ENCODE measurements around the gene RAPGEF2. TPM values are rescaled to one million over a fixed set of nuclear protein-coding genes. Genes with fewer than 3 reads are reported as not detected.
A peak's percentile ranks its signal among the peaks of the same experiment; 100 is the strongest.

The RAPGEF2 gene
- total and polyA plus RNA-seq, 5 donors: 10.6 to 38.6 (median 38.1) TPM

DNA sequence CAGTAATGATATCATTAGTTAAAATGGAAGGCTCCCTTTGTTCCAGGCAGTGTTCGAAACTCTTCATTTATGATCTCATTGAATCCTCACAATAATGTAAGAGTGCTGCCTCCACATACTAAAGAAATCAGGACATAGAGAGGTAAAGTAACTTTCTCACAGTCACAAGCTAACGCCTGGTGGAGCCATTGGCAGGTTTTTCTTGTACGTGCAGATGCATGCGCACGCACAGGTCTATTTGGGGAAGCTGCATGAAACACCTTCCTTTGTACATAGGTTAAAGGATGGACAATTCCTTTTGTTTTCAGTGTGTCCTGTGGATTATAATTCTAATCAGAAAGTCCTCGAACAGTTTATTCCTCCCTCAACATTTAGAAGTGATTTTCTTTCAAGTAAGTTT is 176.2 kb downstream of the RAPGEF2 start:
- no peaks in the 10 kb centered on the region for H3K9me3 ChIP-seq (ENCODE audit: control insufficient read depth, low read length)
- intact Hi-C loops (cut with DNase I): no loop called here
- H3K27me3 ChIP-seq (ENCODE audit: control insufficient read depth, insufficient read depth): no peaks in the 10 kb centered on the region
- H3K4me1 ChIP-seq (ENCODE audit: control insufficient read depth, insufficient read depth, low read length): no peaks in the 10 kb centered on the region
- peak in 1 of 3 donors; percentile 28 for DNase-seq
- H3K4me3 ChIP-seq (ENCODE audit: low read length): no peak overlapping the region
- ATAC-seq: peak in 1 of 2 donors; percentile 41
- WGBS: 78% methylated on average over 6 of the region's 6 CpGs
- no peak overlapping the region for H3K27ac ChIP-seq (ENCODE audit: low read length)

DNA sequence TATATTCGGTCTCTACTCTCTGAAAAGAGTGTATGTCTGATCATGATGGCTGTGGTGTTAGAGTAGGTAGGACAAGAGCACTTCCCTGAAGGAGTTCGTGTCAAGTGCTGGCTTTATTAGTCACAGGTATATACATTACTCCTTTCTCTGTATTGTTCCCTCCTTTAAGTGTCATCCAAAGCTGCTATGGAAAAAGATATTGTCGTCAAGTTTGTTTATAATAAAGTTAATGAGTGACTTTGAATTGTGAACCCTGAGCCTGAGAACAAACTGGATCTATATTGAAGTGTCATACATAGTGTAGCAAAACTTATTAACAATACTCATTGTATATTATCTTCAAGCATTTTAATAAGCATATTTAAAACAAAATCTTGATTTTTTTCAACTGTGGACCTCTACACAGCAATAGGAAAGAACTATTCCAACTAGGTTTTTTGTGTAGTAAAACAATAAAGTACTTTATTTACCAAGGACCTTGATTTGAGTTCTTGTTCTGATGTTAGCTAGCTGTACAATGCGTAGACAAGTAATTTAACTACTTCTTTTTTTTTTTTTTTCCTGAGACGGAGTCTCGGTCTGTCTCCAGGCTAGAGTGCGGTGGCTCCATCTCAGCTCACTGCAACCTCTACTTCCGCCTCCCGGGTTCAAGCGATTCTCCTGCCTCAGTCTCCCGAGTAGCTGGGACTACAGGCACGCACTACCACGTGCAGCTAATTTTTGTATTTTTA is 177.7 kb downstream of the RAPGEF2 start:
- WGBS: 92% methylated on average over 13 of the region's 13 CpGs
- no peak for ATAC-seq
- Histone ChIP-seq H3K4me3 (ENCODE audit: low read length) (no peak overlapping the region), H3K4me1 (ENCODE audit: control insufficient read depth, insufficient read depth, low read length) (no peaks in the 10 kb centered on the region), H3K27me3 (ENCODE audit: control insufficient read depth, insufficient read depth) (no peaks in the 10 kb centered on the region), H3K9me3 (ENCODE audit: control insufficient read depth, low read length) (no peaks in the 10 kb centered on the region), H3K27ac (ENCODE audit: low read length) (no peak overlapping the region)
- DNase-seq: no peak
- intact Hi-C loops (cut with DNase I): no loop called here

DNA sequence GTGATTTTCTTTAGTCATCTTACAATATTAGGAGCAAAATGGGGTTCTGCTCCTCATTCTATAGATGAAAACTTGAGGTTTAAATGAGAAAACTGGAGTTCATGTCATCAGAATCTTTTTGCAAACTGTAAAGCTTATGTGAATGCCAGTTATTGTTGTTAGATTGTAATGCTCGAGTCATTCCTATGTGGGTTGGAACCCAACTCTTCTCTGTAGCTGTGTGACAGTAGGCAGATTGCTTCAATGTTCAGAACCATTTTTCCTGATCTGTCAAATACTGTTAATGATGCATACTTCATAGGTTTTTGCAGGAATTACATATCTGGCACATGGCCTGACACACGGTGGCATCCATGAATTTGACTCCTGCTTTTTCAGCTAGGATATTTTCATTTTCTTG is 178.9 kb downstream of the RAPGEF2 start:
- WGBS: 80% methylated on average over 2 of the region's 2 CpGs
- ATAC-seq (no peak), DNase-seq (no peak)
- Histone ChIP-seq H3K27me3 (ENCODE audit: control insufficient read depth, insufficient read depth) (no peaks in the 10 kb centered on the region), H3K9me3 (ENCODE audit: control insufficient read depth, low read length) (no peaks in the 10 kb centered on the region), H3K4me3 (ENCODE audit: low read length) (no peak overlapping the region), H3K4me1 (ENCODE audit: control insufficient read depth, insufficient read depth, low read length) (no peaks in the 10 kb centered on the region), H3K27ac (ENCODE audit: low read length) (no peak overlapping the region)
- intact Hi-C loops (cut with DNase I): no loop called here

DNA sequence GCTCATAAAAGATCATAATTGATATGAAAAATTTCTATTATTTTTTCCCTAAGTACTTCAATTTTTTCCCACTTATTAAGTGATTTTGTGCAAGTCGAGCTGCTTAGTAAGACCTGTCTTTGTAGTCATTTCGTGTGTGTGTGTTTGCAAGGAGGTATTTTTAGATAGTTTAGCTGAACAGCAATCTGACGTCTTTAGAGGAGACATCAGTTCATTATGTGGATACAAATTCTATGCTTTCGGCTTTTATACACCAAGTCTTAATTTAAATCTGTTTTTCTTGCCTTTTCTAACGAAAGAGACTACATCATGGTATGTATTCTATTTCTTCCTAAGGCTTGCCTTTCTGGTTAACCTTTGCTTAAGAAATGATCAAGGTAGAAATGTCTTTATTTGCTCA is 179.4 kb downstream of the RAPGEF2 start:
- DNase-seq: no peak
- Histone ChIP-seq H3K4me1 (ENCODE audit: control insufficient read depth, insufficient read depth, low read length) (no peaks in the 10 kb centered on the region), H3K9me3 (ENCODE audit: control insufficient read depth, low read length) (no peaks in the 10 kb centered on the region), H3K27me3 (ENCODE audit: control insufficient read depth, insufficient read depth) (no peaks in the 10 kb centered on the region), H3K27ac (ENCODE audit: low read length) (no peak overlapping the region), H3K4me3 (ENCODE audit: low read length) (no peak overlapping the region)
- intact Hi-C loops (cut with DNase I): no loop called here
- 64% methylated on average over 5 of the region's 5 CpGs for WGBS
- no peak for ATAC-seq

DNA sequence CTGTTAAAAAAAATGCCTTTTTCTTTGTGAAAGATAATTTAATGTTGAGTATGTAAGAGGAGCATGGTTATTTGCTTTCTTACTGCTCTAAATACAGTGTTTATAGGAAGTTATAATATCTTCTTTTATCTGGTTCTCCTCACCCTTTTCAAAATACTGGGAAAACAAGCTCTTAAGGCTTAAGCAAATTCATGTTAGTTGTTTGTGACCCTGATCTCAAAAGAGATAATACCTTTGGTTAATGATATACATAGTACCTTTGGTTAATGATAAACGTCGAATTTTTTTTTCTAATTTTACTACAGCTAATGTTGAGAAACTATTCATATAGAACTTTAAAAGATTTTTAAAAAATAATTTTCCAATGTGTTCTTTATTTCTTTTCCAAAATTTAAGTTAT is 180.1 kb downstream of the RAPGEF2 start:
- ATAC-seq: no peak
- intact Hi-C loops (cut with DNase I): no loop called here
- Histone ChIP-seq H3K27me3 (ENCODE audit: control insufficient read depth, insufficient read depth) (no peaks in the 10 kb centered on the region), H3K9me3 (ENCODE audit: control insufficient read depth, low read length) (no peaks in the 10 kb centered on the region), H3K27ac (ENCODE audit: low read length) (no peak overlapping the region), H3K4me1 (ENCODE audit: control insufficient read depth, insufficient read depth, low read length) (no peaks in the 10 kb centered on the region), H3K4me3 (ENCODE audit: low read length) (no peak overlapping the region)
- no peak for DNase-seq
- 67% methylated on average over 2 of the region's 2 CpGs for WGBS

DNA sequence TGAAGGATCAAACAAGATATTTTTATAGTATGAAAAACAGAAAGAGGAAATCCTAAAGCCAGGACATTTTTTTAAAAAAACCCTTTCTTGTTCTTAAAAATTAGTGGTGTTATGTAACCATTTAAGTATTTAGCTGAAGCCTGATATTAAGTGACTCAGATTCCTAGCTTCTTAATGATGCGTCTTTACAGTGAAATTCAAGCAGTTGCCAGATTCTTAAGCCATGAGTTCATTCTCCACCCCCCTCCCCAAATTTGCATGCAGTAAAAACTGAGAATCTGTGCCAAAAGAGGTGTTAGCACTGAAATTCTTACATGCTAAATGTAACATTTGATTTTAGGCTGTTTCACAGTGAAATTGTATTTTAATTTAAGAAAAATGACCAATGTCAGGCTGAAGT is 180.8 kb downstream of the RAPGEF2 start:
- Histone ChIP-seq H3K27ac (ENCODE audit: low read length) (no peak overlapping the region), H3K9me3 (ENCODE audit: control insufficient read depth, low read length) (no peaks in the 10 kb centered on the region), H3K4me3 (ENCODE audit: low read length) (no peak overlapping the region), H3K27me3 (ENCODE audit: control insufficient read depth, insufficient read depth) (no peaks in the 10 kb centered on the region), H3K4me1 (ENCODE audit: control insufficient read depth, insufficient read depth, low read length) (no peaks in the 10 kb centered on the region)
- WGBS: 36% methylated on average over 1 of the region's 1 CpG
- DNase-seq: no peak
- no peak for ATAC-seq
- intact Hi-C loops (cut with DNase I): no loop called here

DNA sequence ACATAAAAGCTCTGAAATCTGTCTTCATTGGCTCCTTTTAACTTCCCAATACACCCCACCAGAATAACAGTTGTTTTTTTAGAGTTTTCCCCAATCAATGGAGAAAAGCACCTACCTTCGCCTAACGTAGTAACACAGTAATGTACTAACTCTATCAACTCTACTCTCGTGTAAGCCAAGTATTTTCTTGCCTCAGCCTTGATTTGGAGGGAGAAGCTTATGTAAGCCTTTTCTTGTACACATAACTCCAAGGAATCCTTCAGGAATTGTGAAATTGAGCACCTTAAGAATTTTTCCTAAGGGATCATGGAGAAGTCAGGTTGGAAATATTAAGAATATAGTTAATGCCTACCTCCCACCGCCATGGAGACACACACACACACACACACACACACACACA is 181.2 kb downstream of the RAPGEF2 start:
- Histone ChIP-seq H3K4me1 (ENCODE audit: control insufficient read depth, insufficient read depth, low read length) (no peaks in the 10 kb centered on the region), H3K27ac (ENCODE audit: low read length) (no peak overlapping the region), H3K27me3 (ENCODE audit: control insufficient read depth, insufficient read depth) (no peaks in the 10 kb centered on the region), H3K4me3 (ENCODE audit: low read length) (no peak overlapping the region), H3K9me3 (ENCODE audit: control insufficient read depth, low read length) (no peaks in the 10 kb centered on the region)
- ATAC-seq (peak in 1 of 2 donors; percentile 72), DNase-seq (no peak)
- intact Hi-C loops (cut with DNase I): no loop called here
- WGBS: 62% methylated on average over 4 of the region's 4 CpGs

DNA sequence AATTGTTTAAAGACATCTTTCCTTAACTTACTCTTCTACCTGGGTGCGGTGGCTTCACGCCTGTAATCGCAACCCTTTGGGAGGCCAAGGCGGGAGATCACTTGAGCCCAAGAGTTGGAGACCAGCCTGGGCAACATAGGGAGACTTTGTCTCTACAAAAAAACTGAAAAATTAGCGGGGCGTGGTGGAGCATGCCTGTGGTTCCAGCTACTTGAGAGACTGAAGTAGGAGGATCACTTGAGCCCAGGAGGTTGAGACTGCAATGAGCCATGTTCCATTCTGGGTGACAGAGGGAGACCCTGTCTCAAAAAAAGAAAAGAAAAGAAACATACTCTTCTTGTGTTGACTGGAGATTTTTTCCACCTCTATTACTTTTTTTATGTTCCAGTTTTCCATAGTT is 181.9 kb downstream of the RAPGEF2 start:
- intact Hi-C loops (cut with DNase I): no loop called here
- ATAC-seq (no peak), DNase-seq (no peak)
- Histone ChIP-seq H3K4me1 (ENCODE audit: control insufficient read depth, insufficient read depth, low read length) (no peaks in the 10 kb centered on the region), H3K4me3 (ENCODE audit: low read length) (no peak overlapping the region), H3K27me3 (ENCODE audit: control insufficient read depth, insufficient read depth) (no peaks in the 10 kb centered on the region), H3K27ac (ENCODE audit: low read length) (no peak overlapping the region), H3K9me3 (ENCODE audit: control insufficient read depth, low read length) (no peaks in the 10 kb centered on the region)
- 91% methylated on average over 6 of the region's 6 CpGs for WGBS

DNA sequence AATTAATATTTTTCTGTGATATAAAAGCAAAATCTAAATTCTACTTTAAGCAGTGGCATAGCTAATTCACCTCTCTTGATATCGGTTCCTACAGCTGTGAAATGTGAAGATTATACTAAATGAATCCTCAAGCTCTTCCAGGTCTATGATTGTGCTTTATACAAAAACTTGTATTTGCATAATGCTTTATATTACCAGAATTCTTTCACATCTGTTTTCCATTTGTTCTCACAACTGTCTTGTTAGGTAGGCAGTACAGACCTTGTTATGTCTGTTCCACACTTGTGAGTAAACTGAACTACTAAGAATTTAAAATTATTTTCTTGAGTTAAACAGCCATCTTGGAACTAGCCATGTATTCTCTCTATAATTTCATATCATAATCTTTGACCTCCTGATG is 184.9 kb downstream of the RAPGEF2 start:
- H3K27me3 ChIP-seq (ENCODE audit: control insufficient read depth, insufficient read depth): no peaks in the 10 kb centered on the region
- H3K27ac ChIP-seq (ENCODE audit: low read length): no peak overlapping the region
- peaks cover 4% of the 10 kb centered on the region for H3K4me1 ChIP-seq (ENCODE audit: control insufficient read depth, insufficient read depth, low read length)
- intact Hi-C loops (cut with DNase I): no loop called here
- no peak overlapping the region for H3K4me3 ChIP-seq (ENCODE audit: low read length)
- no peaks in the 10 kb centered on the region for H3K9me3 ChIP-seq (ENCODE audit: control insufficient read depth, low read length)
- WGBS: 99% methylated on average over 1 of the region's 1 CpG
- no peak for ATAC-seq
- DNase-seq: no peak

DNA sequence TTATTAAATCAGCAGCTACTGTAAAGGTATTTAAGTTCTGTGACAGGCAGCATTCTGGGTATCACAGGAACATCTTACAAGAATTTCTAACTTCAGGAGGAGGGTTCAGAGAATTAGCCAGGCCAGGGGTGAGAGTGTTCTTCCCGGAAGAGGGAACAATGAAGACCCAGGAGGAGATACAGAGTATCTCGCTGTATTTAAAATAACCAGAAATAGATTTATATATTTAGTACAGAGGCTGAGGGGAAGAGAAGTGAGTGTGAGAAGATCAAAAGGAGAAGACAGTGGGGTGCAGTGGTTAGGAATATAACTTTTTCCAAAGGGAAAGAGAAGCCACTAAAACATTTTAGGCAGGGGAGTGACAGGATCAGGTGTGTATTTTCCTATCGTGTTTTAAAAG is 186.8 kb downstream of the RAPGEF2 start:
- ATAC-seq (peak; percentile 37 to 48), DNase-seq (no peak)
- no peaks in the 10 kb centered on the region for H3K9me3 ChIP-seq (ENCODE audit: control insufficient read depth, low read length)
- peaks cover 4% of the 10 kb centered on the region for H3K4me1 ChIP-seq (ENCODE audit: control insufficient read depth, insufficient read depth, low read length)
- 48% methylated on average over 3 of the region's 3 CpGs for WGBS
- H3K27ac ChIP-seq (ENCODE audit: low read length): no peak overlapping the region
- H3K4me3 ChIP-seq (ENCODE audit: low read length): no peak overlapping the region
- no peaks in the 10 kb centered on the region for H3K27me3 ChIP-seq (ENCODE audit: control insufficient read depth, insufficient read depth)
- intact Hi-C loops (cut with DNase I): no loop called here

DNA sequence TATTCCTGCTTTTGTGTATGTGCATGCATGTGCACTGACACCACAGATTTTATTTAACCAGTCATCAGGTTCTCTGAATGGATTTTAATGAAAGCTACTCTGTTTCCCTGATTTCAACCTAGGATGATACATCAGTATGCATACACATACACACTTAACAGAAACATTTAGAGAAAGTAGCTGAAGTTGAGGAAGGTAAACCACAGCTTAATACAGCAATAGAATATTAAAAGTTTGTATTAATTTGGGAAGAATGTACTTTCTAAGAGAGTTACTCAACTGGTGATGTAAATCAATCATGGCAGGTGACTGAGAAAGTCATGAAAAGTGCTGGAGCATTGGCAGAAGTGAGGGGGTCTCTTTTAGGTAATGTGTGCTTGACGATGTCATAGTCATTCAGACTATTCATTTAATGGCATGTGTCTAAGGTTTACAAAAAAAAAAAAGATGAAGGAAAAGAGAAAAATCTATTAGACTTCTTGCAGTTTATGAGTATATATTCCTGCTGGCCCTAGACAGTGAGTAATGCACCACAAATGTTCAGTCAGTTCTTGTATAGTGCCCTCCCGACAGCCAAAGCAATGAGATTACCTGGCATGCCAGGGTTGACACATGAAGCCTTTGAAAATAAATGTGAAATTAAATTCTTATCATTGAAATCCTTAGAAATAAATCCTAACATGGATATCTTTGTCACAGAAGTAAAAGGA is 187.6 kb downstream of the RAPGEF2 start:
- H3K9me3 ChIP-seq (ENCODE audit: control insufficient read depth, low read length): no peaks in the 10 kb centered on the region
- peaks cover 4% of the 10 kb centered on the region for H3K4me1 ChIP-seq (ENCODE audit: control insufficient read depth, insufficient read depth, low read length)
- H3K27me3 ChIP-seq (ENCODE audit: control insufficient read depth, insufficient read depth): no peaks in the 10 kb centered on the region
- no peak overlapping the region for H3K27ac ChIP-seq (ENCODE audit: low read length)
- intact Hi-C loops (cut with DNase I): no loop called here
- no peak overlapping the region for H3K4me3 ChIP-seq (ENCODE audit: low read length)
- DNase-seq: no peak
- peak in 1 of 2 donors; percentile 21 for ATAC-seq
- WGBS: 97% methylated on average over 2 of the region's 2 CpGs
